Gastrocnemius medialis (tissue), 4 donors: Measurements from ENCODE around the gene DNAI4.

Experiments
- POLR2A ChIP-seq, 2 donors: fragments of 450-650 bp; IDR thresholded peaks; one replicate each; pipeline ENCODE4 v1.6.1; 2017; ENCODE audit warnings: antibody characterized with exemption in 2 of 2, mild to moderate bottlenecking in 2 of 2, moderate library complexity in 2 of 2
- TF ChIP-seq, protein P1 (sequence below), 5 experiments: fragments of 450-650 bp in 3 of 5; fragments of 200-600 bp in 2 of 5; sonication (generic) in 2 of 5; IDR thresholded peaks in 4 of 5; conservative IDR thresholded peaks in 1 of 5; 1 replicate in 4 of 5; 2 replicates in 1 of 5; pipeline ENCODE4 v1.5.1; 2016 to 2019; ENCODE audit warnings: antibody characterized with exemption in 5 of 5, mild to moderate bottlenecking in 3 of 5, moderate library complexity in 3 of 5

- TF ChIP-seq, protein P1, sequence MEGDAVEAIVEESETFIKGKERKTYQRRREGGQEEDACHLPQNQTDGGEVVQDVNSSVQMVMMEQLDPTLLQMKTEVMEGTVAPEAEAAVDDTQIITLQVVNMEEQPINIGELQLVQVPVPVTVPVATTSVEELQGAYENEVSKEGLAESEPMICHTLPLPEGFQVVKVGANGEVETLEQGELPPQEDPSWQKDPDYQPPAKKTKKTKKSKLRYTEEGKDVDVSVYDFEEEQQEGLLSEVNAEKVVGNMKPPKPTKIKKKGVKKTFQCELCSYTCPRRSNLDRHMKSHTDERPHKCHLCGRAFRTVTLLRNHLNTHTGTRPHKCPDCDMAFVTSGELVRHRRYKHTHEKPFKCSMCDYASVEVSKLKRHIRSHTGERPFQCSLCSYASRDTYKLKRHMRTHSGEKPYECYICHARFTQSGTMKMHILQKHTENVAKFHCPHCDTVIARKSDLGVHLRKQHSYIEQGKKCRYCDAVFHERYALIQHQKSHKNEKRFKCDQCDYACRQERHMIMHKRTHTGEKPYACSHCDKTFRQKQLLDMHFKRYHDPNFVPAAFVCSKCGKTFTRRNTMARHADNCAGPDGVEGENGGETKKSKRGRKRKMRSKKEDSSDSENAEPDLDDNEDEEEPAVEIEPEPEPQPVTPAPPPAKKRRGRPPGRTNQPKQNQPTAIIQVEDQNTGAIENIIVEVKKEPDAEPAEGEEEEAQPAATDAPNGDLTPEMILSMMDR (IDR thresholded peaks at IDR 0.05 in 4 of 5, conservative IDR thresholded peaks at IDR 0.05 in 1 of 5): no peak
- no peak for TF ChIP-seq POLR2A (IDR thresholded peaks at IDR 0.05)
Observed at GRCh38 chr1:66889030-66889429, 35.6 kb downstream of the DNAI4 start.
